ENCODE data around the gene EIF3M. TPM values are rescaled to one million over a fixed set of nuclear protein-coding genes. Genes with fewer than 3 reads are reported as not detected.
"Not testable (repeated sequence)": the region's sequence is repeated elsewhere in the genome, so short reads cannot be mapped to it uniquely, and the experiment has no call there.

Gene EIF3M
- polyA plus RNA-seq (2013, experiment 1 of 2; ENCODE audit: insufficient read length): 269 TPM
- polyA plus RNA-seq (2013, experiment 2 of 2; ENCODE audit: insufficient read length): 297 TPM

DNA sequence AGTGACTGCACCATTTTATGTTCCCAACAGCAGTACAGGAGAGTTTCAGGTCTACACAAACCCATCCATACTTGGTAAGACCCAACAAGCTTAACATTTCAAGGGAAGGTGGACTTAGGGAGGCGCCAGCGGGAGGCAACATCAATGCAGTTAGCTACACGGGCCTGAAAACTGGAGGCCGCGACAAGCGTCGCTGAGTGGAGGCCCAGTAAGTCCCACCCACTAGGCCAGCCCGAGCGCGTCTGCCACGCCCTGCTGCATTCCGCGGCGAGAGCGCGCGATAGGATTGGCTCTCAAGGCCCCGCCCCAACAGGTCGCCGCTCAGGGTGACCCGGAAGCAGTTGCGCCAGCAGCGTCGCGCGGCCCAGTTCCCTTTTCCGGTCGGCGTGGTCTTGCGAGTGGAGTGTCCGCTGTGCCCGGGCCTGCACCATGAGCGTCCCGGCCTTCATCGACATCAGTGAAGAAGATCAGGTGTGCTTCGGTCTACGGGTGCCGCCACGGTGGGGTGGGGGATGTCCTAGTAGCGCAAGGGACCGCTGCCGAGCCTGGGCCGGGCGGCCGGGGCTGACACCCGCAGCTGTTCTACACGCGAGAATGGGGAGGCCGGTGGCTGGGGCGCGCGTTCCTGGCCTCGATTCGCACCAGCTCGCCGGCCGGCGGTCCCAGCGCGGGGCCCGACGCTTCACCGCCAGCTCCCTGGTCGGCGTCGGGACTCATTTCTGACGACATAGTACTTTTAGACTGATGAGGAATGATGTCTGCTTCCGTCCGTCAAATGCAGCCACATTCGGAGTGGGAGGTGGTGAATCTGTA lies at the start of gene EIF3M:
TSS of gene EIF3M (plus strand) at position 373 of the 813 bp plus-strand sequence. CDS start at position 430, 57 bp downstream.
- peak; percentile 97 for DNase-seq

DNA sequence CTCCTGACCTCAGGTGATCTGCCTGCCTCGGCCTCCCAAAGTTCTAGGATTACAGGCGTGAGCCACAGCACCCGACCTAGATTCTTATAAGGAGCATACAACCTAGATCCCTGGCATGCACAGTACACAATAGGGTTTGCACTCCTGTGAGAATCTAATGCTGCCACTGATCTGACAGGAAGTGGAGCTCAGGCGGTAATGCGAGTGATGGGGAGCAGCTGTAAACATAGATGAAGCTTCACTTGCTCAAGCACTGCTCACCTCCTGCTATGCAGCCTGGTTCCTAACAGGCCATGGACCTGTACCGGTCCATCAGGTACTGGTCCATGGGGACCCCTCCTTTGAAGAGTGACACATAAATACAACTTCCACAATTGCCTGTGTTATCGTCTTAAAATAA lies 44.8 kb upstream of the EIF3M start:
- DNase-seq: no peak

DNA sequence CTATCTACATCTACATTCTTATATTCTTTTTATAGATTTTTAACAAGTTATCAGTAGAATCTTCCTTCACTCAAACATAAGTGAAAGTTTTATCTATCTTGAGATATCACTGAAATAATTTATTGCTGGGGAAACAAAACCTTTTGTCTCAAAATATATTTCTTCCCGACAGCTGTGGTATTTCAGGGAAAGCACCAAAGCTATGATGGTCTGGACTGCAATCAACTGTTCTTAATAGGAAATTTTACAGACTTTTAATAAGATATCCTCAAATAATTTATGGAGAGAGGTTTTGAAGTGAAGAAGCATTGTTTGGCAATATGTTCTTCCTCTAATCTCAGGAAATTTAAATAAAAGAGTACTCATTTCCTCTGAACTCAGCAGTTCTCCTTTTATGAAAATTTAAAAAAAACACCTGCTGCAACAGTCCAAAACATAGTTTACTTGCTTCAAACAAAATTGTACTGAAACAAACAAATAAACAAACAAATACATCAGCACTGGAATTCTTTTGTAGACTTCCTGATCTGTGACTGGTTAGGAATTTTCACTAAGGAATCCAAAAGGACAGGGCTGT lies 33.9 kb upstream of the EIF3M start:
- no peak for DNase-seq

DNA sequence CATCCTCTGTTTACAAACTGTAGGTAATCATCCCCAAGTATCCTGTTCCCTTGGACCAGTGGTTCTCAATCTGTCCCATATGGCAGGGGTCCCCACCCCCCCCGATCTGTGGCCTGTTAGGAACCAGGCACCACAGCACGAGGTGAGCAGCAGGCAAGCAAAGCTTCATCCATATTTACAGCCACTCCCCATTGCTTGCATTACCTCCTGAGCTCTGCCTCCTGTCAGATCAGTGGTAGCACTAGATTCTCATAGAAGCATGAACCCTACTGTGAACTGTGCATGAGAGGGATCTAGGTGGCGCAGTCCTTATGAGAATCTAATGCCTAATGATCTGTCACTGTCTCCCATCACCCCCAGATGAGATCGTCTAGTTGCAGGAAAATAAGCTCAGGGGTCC lies 33.4 kb upstream of the EIF3M start:
- no peak for DNase-seq

DNA sequence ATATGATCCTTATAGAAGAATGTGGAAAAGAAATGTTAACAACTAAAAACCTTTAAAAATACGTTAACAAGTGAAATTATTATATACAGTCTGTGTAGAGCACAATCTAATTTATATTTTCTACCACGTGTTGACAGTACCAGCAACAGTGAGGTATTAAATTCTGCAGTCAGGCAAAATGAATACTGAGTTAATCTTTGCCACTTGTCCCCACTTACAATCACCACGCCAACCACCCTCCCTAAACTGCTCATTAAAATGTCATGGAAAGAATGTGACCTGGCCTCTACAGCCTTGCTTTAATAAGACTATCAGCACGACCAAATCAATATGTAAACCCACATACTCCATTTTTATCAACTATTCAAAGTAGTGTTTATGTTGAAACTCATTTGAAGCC lies 28.5 kb upstream of the EIF3M start:
- no peak for DNase-seq

DNA sequence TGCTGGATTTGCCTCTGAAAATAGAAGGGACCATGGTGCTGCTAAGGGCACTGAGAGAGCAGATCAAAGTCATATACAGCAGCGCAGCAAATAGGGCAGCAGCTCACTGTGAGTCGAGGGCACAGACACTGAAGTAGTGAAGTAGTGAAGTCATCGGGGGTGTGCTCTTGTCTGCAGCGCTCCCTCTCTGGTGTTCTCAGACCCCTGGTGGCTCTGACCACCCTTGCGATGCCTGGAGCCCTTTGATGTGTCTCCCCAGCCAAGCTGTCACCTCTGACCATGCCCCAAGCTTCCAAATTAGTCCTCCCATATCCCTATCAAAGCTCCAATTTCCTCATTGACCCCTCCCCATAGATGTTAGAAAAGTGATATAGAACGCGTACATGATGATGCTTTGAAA lies 27.7 kb upstream of the EIF3M start:
- DNase-seq: no peak

DNA sequence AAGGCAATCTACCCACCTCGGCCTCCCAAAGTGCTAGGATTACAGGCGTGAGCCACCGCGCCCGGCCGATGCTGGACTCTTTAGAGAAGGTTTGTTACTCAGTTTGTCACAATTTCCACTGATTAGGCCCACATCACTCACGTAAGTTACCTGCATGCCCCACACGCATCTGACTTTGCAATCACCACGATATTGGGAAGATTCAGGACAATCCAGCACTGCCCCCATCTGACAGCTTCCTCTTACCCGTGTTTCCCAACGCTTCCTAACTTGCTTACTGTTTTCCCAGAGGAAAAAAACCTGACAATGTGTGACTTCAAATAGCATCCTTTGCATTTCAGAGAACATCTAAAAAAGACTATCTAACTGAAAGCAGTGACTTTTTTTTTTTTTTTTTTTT lies 21.8 kb upstream of the EIF3M start:
- DNase-seq: no peak

DNA sequence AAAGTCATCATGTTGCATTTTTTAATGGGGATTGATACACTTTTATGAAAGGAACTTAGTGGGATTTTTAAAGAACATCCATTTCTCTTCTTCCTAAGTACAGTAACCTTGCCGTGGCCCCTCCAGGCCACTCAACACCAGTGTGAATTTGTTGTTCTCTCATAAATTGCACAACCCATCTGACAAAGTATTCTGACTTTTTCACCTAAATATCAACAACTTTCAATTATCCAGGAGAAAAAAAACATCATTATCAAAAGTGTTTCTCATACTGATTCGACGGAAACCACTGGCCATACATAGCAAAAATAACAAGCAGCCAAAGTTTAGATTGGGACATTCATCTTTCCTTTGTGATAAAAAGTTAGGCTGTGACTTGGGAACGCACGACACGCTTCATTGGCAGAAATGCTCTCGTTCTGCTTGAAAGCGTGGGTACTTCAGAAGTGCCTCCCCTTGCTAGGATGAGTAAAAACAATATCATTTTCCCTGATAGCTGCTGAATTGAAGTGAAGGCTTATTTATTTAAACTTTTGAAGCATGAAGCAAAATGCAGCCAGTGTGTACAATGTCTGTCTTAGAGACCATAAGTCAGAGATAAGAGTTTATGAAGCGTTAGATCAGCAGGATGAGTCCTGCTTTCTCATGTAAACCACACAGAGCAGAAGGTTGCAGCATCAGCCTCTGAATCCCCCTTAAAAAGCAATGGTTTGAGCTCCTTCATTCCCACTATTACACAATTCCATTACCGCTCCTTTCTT lies 20.6 kb upstream of the EIF3M start:
- no peak for DNase-seq

DNA sequence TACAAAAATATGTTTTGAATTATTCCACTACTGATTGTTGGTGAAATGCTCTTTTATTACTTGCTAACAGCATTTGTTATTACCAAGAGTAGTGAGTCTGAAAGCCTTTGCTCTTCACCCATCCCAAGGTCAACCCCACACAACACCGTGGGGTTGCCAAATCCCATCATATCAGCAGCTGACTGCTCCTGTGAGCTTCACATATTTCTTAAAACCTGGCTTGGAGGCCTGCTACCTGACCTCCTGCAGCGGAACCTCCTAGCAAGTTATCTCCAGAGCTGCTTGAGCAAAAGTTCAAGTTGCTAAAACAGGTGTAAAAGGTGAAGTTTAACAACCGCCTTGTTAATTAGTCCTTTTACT lies 20.1 kb upstream of the EIF3M start:
- DNase-seq: no peak

DNA sequence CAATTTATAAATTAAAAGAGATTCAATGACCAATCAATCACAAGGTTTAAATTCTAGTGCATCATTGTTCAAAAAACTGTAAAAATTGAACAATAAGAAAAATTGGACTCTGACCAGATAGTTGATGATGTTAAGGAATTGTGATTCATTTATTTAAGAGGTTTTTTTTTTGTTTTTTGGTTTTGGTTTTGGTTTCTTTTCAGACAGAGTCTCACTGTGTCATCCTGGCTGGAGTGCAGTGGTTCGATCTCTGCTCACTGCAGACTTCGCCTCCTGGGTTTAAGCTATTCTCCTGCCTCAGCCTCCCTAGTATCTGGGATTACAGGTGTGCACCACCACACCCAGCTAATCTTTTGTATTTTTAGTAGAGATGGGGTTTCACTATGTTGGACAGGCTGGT lies 17.1 kb upstream of the EIF3M start:
- no peak for DNase-seq

DNA sequence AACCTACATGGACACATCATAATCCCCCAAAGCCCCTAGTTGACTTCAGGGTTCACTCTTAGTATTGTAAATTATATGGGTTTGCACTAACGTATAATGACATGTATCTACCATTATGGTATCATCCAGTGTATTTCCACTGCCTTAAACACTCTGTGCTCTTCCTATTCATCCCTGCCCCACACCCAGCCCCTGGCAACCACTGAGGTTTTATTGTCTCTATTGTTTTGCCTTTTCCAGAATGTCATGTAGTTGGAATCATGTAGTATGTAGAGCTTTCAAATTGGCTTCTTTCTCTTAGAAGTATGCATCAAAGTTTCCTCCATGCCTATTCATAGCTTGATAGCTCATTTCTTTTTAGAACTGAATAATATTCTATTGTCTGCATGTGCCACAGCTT lies 16.5 kb upstream of the EIF3M start:
- DNase-seq: no peak

DNA sequence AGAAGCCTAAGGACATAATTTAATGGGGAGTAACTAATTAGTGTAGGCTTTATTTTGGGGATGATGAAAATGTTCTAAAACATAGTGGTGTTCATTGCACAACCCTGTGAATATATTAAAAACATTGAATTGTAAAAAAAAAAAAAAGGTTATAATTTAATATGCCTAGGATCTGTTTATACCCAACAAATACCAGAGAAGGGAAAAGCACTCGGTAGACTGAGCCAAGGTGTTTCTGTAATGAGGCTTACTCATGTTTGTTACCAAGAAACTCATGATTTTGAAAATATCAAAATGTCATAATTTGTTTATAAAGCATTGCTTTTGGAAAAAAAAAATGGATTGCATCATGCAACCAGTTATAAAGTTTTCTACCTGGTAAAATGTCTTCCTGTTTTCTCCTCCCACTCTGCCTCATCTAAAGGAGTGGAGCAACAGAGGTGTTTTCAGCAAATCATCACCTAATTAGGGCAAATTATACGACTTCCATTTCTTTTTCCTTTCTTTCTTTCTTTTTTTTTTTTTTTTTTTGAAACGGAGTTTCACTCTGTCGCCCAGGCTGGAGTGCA lies 14.2 kb upstream of the EIF3M start:
- no peak for DNase-seq

DNA sequence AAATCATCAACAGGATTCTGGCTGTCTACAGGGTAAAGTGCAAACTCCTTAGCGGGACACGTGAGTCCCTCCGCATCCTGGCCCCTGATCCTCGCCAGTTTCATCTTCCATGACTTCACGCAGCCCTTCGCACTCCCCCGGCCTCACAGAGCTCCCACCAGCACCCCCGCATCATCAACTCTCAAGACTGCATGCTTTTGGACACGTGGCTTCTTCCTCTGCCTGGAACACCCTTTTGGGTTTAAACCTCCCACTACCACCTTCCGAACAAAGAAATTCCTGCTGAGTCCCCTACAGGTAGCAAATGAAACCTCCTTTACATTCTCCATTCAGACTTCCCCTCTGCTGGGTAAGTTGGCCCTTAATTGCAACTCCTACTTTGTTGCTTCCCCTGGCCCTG lies 12.6 kb upstream of the EIF3M start:
- no peak for DNase-seq

DNA sequence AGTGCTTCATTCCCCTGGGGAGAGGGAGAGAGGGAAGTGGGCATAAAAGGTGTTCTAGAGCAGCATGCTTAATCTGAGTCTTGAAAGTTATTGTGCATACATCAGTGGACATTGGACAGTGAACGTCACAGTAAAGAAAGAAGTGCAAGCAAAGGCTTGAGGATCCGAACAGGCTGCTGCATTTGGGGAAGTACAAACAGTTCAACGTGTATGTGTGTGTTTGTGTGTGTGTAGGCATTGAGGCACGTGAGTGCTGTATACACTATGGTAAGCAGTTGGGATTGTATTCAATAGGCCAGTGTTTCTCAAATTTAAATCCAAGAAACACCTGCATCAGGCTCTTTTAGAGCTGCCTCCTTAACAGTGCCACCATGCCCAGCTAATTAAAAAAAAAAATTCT lies 10.4 kb upstream of the EIF3M start:
- no peak for DNase-seq

DNA sequence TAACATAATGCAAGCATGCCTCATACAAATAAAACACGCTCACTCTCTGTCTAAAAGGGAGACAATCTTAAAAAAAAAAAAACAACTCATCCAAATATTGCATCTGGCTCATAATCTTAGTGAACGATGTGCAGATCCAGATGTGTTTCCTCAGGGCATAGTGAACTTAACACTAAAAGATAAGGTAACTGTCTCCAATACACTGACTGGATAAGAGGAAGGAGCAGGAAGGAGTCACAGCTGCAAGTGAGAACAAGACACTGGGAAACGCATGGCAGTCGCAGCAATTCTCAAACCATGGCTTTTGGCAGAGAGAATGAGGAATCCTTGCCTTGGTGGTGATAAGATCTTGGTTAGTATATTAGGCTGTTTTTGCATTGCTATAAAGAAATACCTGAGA lies 9.2 kb upstream of the EIF3M start:
- no peak for DNase-seq

DNA sequence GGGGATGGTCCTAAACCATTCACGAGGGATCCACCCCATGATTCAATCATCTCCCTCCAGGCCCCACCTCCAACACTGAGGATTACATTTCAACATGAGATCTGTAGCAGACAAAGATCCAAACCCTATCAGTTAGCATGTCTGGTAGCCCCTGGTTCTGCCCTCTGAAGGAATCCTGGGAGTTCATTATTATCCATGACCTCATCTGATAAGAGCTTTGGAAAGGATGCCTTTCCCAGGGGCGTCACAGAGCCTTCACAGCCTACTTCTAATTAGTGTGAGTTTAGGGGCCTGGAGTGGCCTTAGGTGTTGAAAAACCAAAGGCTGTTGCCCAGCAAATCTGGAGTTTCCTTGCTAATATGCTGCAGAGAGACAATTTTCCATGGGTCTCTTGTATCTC lies 8.6 kb upstream of the EIF3M start:
- DNase-seq: no peak

DNA sequence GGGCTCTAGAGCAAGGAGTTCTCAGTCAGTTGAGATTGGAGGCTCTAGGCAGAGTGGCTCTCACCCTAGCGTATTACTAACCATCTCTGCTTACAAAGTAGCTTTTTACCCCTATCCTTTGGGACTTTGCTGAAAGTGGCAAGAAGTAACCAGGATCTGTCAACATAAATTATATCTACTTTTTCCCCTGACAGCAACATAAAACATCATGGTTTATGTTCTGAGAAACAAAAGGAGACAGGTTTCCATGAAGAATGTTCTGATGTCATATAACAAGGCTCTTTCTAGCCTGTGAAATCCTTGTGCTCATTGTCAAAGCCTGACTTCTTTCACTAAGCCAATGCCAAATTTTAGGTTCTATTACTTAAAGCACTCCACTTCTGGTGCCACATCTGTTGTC lies 7.2 kb upstream of the EIF3M start:
- DNase-seq: no peak

DNA sequence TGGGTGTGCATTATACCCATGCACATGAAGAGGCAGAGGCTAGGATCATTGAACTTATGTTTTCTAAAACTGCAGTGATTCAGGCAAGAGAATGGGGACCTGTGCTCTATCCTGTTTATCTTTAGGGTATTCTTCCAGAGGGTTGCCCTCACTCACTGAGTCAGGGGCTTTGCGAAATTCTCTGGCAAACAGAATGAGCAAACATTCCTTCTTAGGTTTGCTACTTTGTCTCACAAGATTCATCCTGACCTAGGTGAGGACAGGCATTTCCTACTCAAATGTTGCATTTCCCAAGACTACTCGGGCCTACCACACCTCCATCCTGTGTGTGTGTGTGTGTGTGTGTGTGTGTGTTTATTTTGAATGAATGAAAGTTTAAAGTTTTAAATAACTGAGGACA lies 2.7 kb upstream of the EIF3M start:
- DNase-seq: no peak

DNA sequence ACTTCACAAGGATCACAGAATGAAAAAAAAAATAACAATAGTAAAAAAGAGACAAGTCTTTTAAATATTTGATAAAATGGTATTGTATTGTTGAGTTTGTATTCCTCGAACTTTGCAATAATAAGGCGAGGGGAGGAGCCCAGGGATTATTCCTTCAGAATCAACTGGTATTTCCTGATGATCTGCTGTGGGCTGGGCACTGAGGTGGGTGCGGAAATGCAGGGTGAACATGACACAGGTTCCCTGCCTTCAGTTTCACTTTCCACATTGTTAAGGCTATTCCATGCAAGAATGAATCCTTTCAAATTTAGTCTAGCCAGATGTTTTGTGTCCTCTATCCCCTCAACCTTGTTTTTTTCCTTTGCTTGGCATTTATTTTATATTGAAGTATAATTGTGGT lies 2.1 kb upstream of the EIF3M start:
- no peak for DNase-seq

DNA sequence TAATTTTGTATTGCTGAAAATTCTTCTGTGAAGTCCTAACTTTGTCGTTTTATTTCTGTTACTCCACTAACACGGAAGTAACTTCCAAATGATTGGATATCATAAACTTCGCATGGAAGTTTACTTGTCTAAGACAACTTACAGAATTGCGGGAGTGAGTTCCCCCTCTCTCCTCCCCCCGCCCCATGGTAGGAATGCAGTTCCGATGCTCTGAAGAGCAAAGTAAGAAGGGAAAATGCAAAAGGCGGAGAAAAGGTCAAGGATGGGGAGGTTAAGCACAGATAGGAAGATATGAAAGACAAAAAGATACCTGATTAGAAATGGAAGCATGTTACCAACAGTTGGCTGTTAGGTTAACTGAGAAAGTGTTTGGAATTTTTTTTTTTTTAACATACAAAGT lies 1.3 kb downstream of the EIF3M start:
- DNase-seq: no peak

DNA sequence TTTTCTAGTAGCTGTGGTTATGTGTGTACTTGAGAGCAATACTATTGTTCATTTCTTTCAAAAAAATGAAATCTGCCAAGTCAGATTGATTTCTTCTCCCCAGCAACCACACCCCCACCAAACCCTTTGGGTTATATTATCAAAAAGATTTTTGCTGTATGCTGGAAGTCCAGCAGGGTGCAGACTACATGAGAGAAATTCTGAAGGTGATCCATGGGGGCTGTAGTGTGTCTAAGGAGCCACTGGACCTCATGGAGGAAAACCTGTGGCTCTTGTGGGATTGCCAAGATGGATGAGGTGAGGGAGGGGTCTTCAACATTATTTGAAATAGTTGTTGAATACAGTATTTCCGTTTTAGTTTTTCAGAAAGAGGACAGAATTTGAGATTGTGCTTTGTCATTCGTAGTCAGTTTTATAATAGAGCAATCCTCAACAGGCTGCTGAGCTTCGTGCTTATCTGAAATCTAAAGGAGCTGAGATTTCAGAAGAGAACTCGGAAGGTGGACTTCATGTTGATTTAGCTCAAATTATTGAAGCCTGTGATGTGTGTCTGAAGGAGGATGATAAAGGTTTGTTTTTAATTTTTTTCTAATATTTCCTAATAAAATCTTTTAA lies 3.1 kb downstream of the EIF3M start:
- peak; percentile 6 for DNase-seq

DNA sequence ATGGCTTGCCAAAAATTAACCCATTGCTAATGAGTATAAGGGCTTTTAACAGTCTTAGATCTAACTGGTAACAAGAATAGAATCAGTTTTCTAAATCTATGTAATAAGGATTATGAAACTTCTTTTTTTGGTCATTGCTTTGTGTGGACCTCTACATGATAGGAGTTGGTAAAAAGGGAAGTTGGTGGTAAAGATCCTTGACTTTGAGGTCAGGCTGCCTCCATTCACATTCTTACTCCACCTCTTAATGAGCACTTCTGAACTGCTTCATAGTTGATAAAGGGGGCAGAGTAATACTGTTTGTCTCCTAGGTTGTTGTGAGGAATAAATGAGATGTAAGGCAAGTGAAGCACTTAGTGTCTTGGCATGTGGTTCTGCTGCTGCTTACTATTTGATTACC lies 10.6 kb downstream of the EIF3M start:
- DNase-seq: no peak

DNA sequence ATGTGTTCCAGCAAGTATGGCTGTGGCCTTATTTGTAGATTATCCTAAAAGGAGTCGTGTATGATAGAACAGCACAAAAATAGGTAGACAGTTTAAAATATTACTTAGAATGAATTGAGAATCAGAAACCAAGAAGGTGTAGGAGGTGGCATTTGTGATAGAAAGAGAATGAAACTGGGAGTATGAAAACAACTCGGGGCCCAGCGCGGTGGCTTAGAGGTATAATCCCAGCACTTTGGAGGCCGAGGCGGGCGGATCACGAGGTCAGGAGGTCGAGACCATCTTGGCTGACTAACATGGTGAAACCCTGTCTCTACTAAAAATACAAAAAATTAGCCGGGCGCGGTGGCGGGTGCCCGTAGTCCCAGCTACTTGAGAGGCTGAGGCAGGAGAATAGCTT lies 12.5 kb downstream of the EIF3M start:
- DNase-seq: not testable (repeated sequence)

Data from fibroblast of skin of scalp (primary cell).